ENCODE measurements around the gene C3orf33.

C3orf33 gene

GRCh38 chr3:155790272-155790925 is 15.7 kb downstream of the C3orf33 start:
- FAIRE-seq, result no peak
- DNase-seq (ENCODE audit: extremely low spot score, insufficient read length, low read depth), result no peak

- DNase-seq (ENCODE audit: extremely low spot score, insufficient read length, low read depth) (no peak), FAIRE-seq (no peak)
Observed at GRCh38 chr3:155785662-155786295, 20.3 kb downstream of the C3orf33 start.

- FAIRE-seq, result no peak
Observed at GRCh38 chr3:155782390-155782953, 23.6 kb downstream of the C3orf33 start.

GRCh38 chr3:155780291-155780690 is 25.8 kb downstream of the C3orf33 start:
- FAIRE-seq (no peak), DNase-seq (ENCODE audit: extremely low spot score, insufficient read length, low read depth) (no peak)

More at GRCh38 chr3:155782390-155782953, 23.6 kb downstream of the C3orf33 start:
- DNase-seq (ENCODE audit: extremely low spot score, insufficient read length, low read depth), result no peak

- no peak for FAIRE-seq
- DNase-seq (ENCODE audit: extremely low spot score, insufficient read length, low read depth), result no peak
Observed at GRCh38 chr3:155778462-155778861, 27.6 kb downstream of the C3orf33 start.

GRCh38 chr3:155772801-155773200 is 33.3 kb downstream of the C3orf33 start:
- FAIRE-seq, result no peak
- no peak for DNase-seq (ENCODE audit: extremely low spot score, insufficient read length, low read depth)

GRCh38 chr3:155771126-155771525 is 35.0 kb downstream of the C3orf33 start:
- no peak for DNase-seq (ENCODE audit: extremely low spot score, insufficient read length, low read depth)
- no peak for FAIRE-seq

GRCh38 chr3:155766206-155766605 is 39.9 kb downstream of the C3orf33 start:
- no peak for FAIRE-seq

GRCh38 chr3:155763870-155764463 is 42.1 kb downstream of the C3orf33 start:
- no peak for DNase-seq (ENCODE audit: extremely low spot score, insufficient read length, low read depth)
- FAIRE-seq, result no peak

More at GRCh38 chr3:155766206-155766605, 39.9 kb downstream of the C3orf33 start:
- no peak for DNase-seq (ENCODE audit: extremely low spot score, insufficient read length, low read depth)

- DNase-seq (ENCODE audit: extremely low spot score, insufficient read length, low read depth), result no peak
- FAIRE-seq, result no peak
Observed at GRCh38 chr3:155760653-155761052, 45.4 kb downstream of the C3orf33 start.

- FAIRE-seq, result no peak
Observed at GRCh38 chr3:155757577-155757976, 48.5 kb downstream of the C3orf33 start.

GRCh38 chr3:155753038-155753639 is 52.9 kb downstream of the C3orf33 start:
- no peak for FAIRE-seq
- no peak for DNase-seq (ENCODE audit: extremely low spot score, insufficient read length, low read depth)

More at GRCh38 chr3:155757577-155757976, 48.5 kb downstream of the C3orf33 start:
- no peak for DNase-seq (ENCODE audit: extremely low spot score, insufficient read length, low read depth)

- no peak for DNase-seq (ENCODE audit: extremely low spot score, insufficient read length, low read depth)
- FAIRE-seq, result no peak
Observed at GRCh38 chr3:155748611-155749365, 57.3 kb downstream of the C3orf33 start.

GRCh38 chr3:155747946-155748290 is 58.2 kb downstream of the C3orf33 start:
- no peak for FAIRE-seq

GRCh38 chr3:155747286-155747945 is 58.7 kb downstream of the C3orf33 start:
- DNase-seq (ENCODE audit: extremely low spot score, insufficient read length, low read depth), result no peak

More at GRCh38 chr3:155747946-155748290, 58.2 kb downstream of the C3orf33 start:
- DNase-seq (ENCODE audit: extremely low spot score, insufficient read length, low read depth), result no peak

GRCh38 chr3:155746703-155747102 is 59.4 kb downstream of the C3orf33 start:
- DNase-seq (ENCODE audit: extremely low spot score, insufficient read length, low read depth) (no peak), FAIRE-seq (no peak)

More at GRCh38 chr3:155747286-155747945, 58.7 kb downstream of the C3orf33 start:
- no peak for FAIRE-seq

GRCh38 chr3:155745795-155746550 is 60.1 kb downstream of the C3orf33 start:
- DNase-seq (ENCODE audit: extremely low spot score, insufficient read length, low read depth) (no peak), FAIRE-seq (no peak)

GRCh38 chr3:155744626-155745324 is 61.3 kb downstream of the C3orf33 start, which contains the start of gene PLCH1:
Gene PLCH1, minus strand, starts transcription at chr3:155745071. Its CDS starts 40,847 bp downstream, at chr3:155704224.
- FAIRE-seq, result no peak
- no peak for DNase-seq (ENCODE audit: extremely low spot score, insufficient read length, low read depth)

Measured in GM18507 (cell line).